HG03521 (cell line): ENCODE data around the gene MAP1S.

Source experiments
- ATAC-seq: cut with Tn5 transposase; IDR thresholded peaks from one replicate; pipeline ENCODE4 v1.9.1; 2021; ENCODE audit warnings: mild to moderate bottlenecking, moderate library complexity; ENCODE audit not compliant: unreplicated experiment

The MAP1S gene

DNA sequence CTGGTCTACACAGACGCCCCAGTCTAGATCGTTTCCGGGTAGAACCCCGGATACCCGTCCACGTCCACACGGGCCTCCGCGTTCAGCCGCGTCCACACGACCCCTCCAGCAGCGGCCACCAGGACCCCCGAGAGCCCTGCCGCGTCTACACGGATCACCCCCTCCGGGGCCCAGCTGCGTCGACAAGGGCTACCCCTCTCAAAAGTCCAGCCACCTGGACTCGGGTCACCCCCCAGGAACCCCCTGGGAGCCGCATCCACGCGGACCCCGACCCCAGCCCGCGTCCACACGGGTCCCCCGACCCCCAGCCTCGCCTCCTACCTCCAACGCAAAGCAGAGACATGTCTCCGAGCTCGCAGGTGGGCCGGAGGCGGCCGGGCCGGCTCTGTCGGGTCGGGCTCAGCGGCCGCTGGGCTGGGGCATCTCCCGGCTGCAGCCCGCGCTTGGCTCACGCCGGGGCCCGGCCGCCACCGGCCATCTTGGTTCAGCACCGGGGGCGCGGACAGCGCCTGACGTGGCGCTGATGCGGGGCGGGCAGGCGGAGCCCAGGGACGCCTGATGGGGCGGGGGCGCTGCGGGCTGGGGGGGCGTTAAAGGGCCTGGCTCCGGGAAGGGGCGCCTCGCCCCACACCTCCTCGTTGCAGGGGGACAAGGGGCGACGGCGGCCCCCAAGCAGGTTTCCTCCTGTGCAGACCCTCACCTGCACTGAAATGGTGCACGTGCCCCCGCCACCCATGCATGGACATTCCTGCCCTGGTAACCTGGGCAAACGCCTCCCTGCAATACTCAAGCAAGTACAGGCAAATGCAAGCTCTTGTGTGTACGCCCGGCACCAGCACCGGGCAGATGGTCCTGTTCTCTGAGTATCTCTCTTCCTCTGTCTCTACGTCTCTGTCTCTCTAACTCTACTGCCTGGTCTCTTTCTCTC lies 31.2 kb upstream of the MAP1S start, which contains the start of gene UNC13A:
TSS of gene UNC13A (minus strand) at position 498 of the 928 bp plus-strand sequence. CDS start at position 343, 155 bp downstream.
- no peak for ATAC-seq

DNA sequence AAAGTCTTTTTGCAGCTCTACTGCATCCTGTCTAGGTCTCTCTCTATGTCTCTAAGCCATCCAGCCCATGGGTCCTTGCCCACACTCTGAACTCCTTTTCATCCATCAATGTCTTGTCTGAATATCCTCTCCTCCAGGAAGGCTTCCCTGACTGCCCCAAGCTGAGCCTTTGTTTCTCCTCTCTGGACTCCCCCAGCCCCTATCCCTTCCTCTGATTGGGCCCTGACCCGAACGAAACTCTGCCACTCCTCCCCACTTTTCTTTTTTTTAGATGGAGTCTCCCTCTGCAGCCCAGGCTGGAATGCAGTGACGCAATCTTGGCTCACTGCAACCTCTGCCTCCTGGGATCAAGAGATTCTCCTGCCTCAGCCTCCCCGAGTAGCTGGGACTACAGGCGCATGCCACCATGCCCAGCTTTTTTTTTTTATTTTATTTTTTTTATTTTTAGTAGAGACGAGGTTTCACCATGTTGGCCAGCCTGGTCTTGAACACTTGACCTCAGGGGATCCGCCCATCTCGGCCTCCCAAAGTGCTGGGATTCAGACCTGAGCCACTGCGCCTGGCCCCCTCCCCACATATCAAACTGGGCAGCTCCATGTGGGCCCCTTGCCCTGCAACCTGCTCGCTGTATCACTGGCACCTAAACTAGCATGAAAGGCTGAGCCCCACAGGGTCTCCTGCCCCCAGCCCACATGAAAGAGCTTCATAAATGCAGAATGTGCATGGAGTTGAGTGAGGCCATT lies 30.3 kb upstream of the MAP1S start:
- no peak for ATAC-seq

DNA sequence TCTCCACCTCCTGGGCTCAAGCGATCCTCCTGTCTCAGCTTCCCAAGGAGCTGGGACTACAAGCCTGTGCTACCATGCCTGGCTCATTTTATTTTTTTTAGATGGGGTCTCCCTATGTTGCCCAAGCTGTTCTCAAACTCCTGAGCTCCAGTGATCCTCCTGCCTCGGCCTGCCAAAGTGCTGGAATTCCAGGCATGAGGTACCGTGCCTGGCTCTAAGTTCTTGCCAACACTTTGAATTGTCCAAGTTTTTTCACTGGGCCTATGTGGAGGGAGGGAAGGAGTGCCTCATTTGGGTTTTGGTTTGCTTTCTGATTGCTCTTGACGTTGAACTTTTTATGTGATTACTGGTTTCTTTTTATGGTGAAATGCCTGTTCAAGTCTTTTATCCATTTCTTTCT lies 26.7 kb upstream of the MAP1S start:
- ATAC-seq, result no peak

DNA sequence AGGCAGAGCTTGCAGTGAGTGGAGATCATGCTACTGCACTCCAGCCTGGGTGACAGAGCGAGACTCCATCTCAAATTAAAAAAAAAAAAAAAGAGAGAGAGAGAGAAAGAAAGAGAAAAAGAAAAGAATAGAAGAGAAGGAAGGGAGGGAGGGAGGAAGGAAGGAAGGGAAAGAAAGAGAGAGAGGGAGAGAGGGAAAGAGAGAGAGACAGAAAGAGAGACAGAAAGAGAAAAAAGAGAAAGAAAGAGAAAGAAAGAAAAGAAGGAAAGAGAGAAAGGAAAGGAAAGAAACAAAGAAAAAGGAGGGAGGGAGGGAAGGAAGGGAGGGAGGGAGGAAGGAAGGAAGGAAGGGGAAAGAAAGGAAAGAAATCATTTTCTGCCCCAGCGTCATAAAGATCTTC lies 24.1 kb upstream of the MAP1S start:
- ATAC-seq, result no peak

DNA sequence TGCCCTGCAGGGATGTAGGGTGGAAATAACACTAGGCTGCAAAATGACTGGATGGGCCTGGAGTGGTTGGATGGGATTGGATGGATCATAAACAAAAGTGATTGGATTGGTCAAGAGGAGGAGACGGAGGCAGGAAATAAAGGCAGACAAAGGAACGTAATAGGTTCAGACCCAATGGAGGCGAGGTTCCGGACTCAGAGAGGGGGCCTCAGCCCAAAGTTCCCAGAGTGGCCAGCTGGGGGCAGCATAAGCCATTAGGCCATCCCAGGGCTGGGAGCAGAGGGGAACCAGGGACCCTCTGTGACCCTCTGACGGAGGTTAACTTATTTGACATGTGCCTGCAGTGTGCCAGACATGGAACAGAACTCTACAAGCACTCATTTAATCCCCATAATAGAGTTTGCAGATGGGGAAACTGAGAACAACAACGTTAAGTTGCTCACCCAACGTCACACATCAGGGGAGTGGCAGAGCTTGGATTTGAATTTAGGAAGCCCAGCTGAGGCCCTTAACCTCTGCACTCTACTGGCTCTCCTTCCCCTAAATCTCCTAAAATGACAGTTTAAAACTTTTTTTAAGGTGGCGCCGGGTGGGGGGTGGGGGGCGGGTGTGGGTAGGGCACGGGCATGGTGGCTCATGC lies 15.3 kb upstream of the MAP1S start:
- no peak for ATAC-seq

DNA sequence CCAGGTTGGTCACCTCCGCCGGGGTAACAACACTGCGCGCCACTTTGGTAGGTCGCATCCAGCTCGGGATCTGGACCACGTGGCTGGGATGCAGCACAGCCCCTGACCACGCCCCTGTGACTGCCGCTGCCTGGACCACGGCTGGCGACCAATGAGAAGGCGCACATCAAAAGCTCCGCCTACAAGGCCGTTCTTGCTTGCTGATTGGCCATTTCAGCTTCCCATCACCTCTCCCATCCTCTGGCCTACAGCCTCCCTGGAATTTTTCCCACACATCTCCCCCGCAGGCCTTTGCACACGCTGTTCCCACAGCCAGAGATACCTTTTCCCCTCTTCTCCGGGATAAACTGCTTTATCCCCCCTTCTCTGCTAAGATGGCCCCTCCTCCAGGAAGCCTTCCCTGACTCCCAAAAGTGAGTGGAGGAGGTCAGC lies 12.5 kb upstream of the MAP1S start:
- ATAC-seq, result no peak

DNA sequence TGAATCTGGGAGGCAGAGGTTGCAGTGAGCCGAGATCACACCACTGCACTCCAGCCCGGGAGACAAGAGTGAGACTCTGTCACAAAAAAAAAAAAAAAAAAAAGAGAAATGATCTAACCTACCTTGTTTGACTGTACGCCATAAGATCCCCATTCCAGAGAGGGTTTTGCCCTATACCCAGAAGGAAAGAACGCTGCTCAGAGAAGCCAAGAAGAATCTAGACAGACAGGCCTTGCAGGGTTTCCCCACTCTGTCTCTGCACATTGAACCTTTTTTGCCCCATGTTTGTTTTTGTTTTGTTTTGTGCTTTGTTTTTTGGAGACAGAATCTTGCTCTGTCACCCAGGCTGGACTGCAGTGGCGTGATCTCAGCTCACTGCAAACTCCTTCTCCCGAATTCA lies 7.4 kb upstream of the MAP1S start:
- ATAC-seq, result no peak

DNA sequence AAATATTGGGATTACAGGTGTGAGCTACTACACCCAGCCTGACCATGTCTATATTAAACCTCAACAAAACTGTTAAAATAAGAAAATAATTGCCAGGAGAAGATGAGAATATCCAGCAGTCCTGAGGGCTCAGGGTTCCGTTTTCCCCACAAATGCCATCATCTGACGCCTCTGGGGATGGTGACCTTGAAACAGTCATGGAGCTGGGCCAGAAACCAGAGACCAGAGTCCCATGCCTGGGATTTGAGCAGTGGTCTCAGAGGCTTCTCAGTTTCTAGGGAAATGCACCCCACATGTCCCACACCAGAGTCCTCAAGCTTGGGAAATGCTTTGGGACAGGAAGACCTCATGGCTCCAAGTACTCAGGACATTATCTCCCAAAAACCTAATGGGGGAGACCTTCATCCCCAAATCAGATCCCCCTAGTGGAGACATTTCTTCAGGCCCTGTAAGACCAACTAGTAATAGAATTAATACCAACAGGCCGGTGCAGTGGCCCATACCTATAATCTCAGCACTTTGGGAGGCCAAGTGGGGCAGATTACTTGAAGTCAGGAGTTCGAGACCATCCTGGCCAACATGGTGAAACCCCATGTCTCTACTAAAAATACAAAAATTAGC lies 2.9 kb upstream of the MAP1S start:
- ATAC-seq, result no peak

DNA sequence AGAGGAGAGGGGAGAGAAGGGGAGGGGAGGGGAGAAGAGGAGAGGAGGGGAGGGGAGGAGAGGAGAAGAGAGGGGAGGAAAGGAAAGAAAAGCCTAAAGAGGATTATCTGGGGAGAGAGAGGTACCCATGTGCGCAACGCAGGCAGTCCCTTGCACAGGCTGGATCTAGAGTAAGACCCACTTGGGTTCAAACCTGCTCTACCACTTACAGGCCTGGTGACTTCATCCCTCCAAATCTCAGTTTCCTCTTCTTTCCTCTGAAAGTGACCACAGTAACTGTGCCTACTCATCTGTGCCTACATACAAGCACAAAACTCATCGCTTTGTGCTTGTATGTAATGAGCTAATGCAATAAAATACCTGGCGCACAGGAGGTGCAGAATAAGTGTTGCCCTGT lies 732 bp upstream of the MAP1S start:
- ATAC-seq, result no peak

DNA sequence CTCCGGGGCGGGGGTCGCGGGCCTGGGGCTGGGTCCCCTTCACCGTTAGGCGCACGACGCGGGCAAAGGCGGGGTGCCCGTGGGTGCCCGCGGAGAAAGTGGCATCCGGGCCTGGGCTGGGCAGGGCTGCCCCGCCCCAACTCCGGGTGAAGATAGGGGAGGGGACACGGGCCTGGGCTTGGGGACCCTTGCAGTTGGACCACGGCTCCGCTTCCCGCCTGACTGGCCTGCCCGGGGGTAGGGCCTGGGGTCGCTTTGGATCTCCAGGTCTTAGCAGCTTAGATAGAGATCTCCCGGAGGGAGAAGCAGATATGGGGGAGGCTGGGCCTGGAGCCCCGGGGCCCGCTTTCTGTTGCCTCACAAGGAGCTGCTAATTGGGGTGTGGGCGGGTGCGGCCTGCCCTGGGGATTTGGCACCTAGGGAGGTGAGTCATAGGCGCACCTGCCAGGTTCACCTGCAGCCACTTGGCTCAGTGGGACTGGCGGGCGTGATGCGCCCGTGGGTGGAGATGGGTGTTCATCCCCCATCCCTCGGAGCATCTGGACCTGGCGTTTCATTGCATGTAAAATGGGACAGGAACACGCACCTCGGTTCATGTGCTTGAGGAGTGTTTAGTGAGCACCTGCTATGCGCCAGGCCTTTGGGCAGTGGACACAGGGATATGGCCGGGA lies 585 bp downstream of the MAP1S start:
- ATAC-seq, result peak; percentile 21

DNA sequence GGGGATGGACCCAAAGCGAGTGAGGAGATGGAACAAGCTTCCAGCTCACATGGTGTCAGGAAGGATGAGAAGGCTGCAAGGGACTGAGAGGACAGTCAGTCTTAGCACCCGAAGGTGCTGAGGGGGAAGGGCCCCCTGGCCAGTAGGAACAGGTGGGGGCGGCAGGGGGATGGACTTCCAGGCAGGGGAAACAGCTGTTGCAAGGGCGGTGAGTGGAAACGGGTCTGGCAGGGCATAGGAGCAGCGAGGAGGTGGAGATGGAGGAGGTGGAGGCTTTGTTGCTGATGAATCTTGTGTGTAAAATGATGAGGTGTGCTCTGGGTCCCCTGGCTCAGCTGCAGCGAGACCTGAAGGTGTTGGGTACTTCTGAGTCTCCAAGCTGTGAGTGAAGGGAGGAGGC lies 1.2 kb downstream of the MAP1S start:
- no peak for ATAC-seq

DNA sequence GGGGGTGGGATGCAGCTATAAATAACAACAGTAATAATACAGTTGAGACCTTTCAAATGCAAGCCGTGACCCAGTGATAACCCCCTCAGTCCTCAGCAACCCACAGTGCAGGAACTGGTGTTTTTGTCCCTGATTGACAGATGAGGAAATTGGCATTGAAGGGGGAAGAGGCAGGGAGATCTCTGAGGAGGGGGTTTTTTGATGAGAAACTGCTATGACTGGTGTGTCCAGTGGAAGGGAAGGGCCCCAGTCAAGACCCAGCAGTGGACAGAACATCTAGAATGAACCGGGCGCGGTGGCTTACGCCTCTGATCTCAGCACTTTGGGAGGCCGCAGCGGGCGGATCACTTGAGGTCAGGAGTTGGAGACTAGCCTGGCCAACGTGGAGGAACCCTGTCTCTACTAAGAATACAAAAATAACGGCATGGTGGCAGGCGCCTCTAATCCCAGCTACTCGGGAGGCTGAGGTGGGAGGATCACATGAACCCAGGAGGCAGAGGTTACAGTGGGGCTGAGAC lies 1.9 kb downstream of the MAP1S start:
- no peak for ATAC-seq

DNA sequence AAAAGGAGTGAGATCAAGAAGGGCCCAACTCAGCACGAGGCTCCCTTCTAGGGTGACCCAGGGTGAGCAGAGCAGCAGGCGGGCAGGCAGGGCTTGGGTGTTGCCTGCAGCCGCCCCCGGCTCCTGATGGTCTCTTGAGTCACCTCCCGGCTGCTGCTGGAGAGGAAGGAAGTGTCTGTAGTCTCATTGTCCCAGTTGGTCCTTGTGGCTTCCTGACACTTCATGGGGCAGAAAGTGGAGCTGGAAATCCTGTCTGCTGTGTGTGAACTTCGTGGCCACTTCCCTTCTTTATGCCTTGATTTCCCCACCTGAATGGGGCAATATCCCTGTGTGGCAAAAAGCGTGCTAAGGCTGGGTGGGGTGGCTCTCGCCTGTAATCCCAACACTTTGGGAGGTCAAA lies 2.5 kb downstream of the MAP1S start:
- ATAC-seq, result no peak

DNA sequence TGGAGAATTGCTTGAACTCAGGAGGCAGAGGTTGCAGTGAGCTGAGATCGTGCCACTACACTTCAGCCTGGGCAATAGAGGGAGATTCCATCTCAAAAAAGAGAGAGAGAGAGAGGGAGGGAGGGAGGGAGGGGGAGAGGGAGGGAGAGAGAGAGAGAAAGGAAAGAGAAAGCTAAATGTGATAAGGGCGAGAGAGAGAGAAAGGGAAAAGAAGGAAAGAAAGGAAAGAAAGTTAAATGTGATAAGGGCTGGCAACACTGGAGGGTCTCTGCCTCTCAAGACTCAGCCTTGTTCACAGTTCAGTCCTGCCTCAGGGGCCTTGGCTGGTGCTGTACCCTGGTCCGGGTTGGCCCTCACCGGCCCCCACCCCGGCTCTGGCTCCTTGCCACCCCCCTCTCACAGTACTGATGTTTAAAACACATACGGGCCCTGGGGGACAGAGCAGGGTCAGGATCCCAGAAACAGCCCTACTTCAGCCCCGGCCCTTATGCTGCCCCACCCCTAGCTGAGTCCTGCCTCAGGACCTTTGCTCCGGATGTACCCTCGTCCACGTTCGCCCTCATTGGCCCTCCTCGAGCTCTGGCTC lies 3.5 kb downstream of the MAP1S start:
- no peak for ATAC-seq

DNA sequence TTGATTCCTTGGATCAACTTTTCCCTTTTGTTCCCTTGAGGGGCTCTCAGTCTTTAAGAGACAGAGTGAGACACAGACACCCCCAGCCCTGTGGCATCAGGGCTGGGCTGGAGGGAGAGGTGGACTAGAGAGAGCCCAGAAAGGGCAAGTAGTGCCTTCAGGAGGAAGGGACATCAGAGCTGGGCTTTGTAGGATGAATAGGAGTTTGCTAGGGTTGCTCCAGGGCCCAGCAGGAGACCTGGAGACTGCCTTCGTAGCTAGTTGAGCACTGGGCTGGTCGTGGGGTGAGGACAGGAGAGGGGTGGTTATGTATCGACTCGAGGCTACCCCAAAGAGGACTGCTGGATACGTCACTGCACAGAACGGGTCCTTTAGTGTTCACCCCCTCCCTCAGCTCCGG lies 5.4 kb downstream of the MAP1S start:
- ATAC-seq, result no peak

DNA sequence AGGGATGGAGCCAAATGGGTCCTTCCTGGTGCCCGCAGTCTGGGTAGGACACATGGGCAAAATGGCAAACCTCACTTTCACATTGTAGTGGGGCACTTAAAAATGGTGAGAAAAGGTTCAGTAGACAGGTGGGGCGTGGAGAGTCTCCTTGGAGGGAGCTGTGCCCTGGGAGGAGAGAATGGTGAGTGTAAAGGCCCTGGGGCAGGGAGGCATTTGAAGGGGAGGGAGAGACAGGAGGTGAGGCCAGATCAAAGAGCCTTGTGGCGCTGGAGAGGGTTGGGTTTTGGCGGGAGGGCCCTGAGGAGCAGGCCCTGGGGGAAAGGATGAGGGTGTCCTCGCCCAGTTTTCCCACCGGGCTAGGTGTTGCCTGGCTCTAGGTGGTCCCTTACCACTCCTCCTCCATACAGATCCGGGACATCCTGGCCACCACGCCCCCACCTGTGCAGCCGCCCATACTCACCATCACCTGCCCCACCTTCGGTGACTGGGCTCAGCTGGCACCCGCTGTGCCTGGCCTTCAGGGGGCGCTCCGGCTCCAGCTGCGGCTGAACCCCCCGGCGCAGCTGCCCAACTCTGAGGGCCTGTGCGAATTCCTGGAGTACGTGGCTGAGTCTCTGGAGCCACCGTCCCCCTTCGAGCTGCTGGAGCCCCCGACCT lies 6.3 kb downstream of the MAP1S start:
- no peak for ATAC-seq

DNA sequence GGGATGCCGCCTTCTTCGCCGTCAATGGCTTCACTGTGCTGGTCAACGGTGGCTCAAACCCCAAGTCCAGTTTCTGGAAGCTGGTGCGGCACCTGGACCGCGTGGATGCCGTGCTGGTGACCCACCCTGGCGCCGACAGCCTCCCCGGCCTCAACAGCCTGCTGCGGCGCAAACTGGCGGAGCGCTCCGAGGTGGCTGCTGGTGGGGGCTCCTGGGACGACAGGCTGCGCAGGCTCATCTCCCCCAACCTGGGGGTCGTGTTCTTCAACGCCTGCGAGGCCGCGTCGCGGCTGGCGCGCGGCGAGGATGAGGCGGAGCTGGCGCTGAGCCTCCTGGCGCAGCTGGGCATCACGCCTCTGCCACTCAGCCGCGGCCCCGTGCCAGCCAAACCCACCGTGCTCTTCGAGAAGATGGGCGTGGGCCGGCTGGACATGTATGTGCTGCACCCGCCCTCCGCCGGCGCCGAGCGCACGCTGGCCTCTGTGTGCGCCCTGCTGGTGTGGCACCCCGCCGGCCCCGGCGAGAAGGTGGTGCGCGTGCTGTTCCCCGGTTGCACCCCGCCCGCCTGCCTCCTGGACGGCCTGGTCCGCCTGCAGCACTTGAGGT lies 7.0 kb downstream of the MAP1S start:
- no peak for ATAC-seq

DNA sequence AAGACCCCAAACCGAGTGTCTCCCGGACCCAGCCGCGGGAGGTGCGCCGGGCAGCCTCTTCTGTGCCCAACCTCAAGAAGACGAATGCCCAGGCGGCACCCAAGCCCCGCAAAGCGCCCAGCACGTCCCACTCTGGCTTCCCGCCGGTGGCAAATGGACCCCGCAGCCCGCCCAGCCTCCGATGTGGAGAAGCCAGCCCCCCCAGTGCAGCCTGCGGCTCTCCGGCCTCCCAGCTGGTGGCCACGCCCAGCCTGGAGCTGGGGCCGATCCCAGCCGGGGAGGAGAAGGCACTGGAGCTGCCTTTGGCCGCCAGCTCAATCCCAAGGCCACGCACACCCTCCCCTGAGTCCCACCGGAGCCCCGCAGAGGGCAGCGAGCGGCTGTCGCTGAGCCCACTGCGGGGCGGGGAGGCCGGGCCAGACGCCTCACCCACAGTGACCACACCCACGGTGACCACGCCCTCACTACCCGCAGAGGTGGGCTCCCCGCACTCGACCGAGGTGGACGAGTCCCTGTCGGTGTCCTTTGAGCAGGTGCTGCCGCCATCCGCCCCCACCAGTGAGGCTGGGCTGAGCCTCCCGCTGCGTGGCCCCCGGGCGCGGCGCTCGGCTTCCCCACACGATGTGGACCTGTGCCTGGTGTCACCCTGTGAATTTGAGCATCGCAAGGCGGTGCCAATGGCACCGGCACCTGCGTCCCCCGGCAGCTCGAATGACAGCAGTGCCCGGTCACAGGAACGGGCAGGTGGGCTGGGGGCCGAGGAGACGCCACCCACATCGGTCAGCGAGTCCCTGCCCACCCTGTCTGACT lies 7.9 kb downstream of the MAP1S start:
- no peak for ATAC-seq
